Peyer's patch (tissue), 4 donors: ENCODE results near the gene VSTM4.

Experiments used
- CTCF ChIP-seq, 6 experiments: fragments of 450-650 bp in 4 of 6; fragments of 200-600 bp in 2 of 6; sonication (generic) in 1 of 6; IDR thresholded peaks; one replicate each; pipeline ENCODE4 v1.5.1; 2017 to 2019; ENCODE audit warnings: antibody characterized with exemption in 6 of 6, mild to moderate bottlenecking in 3 of 6, moderate library complexity in 1 of 6
- POLR2A ChIP-seq, 2 donors: fragments of 450-650 bp; IDR thresholded peaks; one replicate each; pipeline ENCODE4 v1.5.1; 2017; ENCODE audit warnings: antibody characterized with exemption in 2 of 2, mild to moderate bottlenecking in 2 of 2, moderate library complexity in 2 of 2

GRCh38 chr10:49132362-49132737 lies 17.0 kb upstream of the VSTM4 start:
- TF ChIP-seq CTCF (IDR thresholded peaks at IDR 0.05) (no peak), POLR2A (IDR thresholded peaks at IDR 0.05) (no peak)
